OCI-LY1 (cell line): ENCODE data around the gene USP38.

Source experiments
- H2AFZ ChIP-seq: fragments of 200-600 bp; sonication (generic), shearing (Covaris generic); 2 replicates; pipeline ENCODE4 v1.6.0; 2014; ENCODE audit warnings: antibody characterized with exemption, mild to moderate bottlenecking, low read length
- H3F3A ChIP-seq: fragments of 200-600 bp; sonication (generic), shearing (Covaris generic); 2 replicates; pipeline ENCODE4 v1.6.0; 2014; ENCODE audit warnings: mild to moderate bottlenecking, antibody characterized with exemption, low read length, moderate library complexity; ENCODE audit not compliant: insufficient read depth
- H3K27ac ChIP-seq: fragments of 200-600 bp; sonication (generic); 2 replicates; pipeline ENCODE4 v1.5.1; 2014; ENCODE audit warnings: low read length, mixed run types, mild to moderate bottlenecking, low read depth; ENCODE audit not compliant: poor library complexity, severe bottlenecking
- H3K27me3 ChIP-seq: fragments of 200-600 bp; sonication (generic); 2 replicates; pipeline ENCODE4 v1.6.0; 2014; ENCODE audit warnings: antibody characterized with exemption, mild to moderate bottlenecking, low read length, moderate library complexity; ENCODE audit not compliant: insufficient read depth
- H3K36me3 ChIP-seq: fragments of 200-600 bp; sonication (generic); 2 replicates; pipeline ENCODE4 v1.6.1; 2014; ENCODE audit warnings: mild to moderate bottlenecking, antibody characterized with exemption, low read length, moderate library complexity, mixed read lengths; ENCODE audit not compliant: insufficient read depth
- H3K4me1 ChIP-seq: fragments of 200-600 bp; sonication (generic); 2 replicates; pipeline ENCODE4 v1.5.1; 2014; ENCODE audit warnings: mild to moderate bottlenecking, low read length, moderate library complexity; ENCODE audit not compliant: insufficient read depth, severe bottlenecking
- H3K4me2 ChIP-seq: fragments of 200-600 bp; sonication (generic), shearing (Covaris generic); 2 replicates; pipeline ENCODE4 v1.6.1; 2014; ENCODE audit warnings: low read length
- H3K4me3 ChIP-seq: fragments of 200-600 bp; sonication (generic); 2 replicates; pipeline ENCODE4 v1.5.1; 2014; ENCODE audit warnings: low read length, low read depth, mild to moderate bottlenecking, mixed read lengths; ENCODE audit not compliant: poor library complexity, severe bottlenecking
- H3K79me2 ChIP-seq: fragments of 200-600 bp; shearing (Covaris generic); 2 replicates; pipeline ENCODE4 v1.6.1; 2016; ENCODE audit warnings: mixed run types, low read length, mixed read lengths; ENCODE audit not compliant: insufficient read depth
- H3K9ac ChIP-seq: fragments of 200-600 bp; sonication (generic), shearing (Covaris generic); 2 replicates; pipeline ENCODE4 v1.6.1; 2014; ENCODE audit warnings: mild to moderate bottlenecking, low read length, mixed read lengths
- H3K9me2 ChIP-seq: fragments of 200-600 bp; sonication (generic), shearing (Covaris generic); 2 replicates; pipeline ENCODE4 v1.6.1; 2014; ENCODE audit warnings: low read depth, mild to moderate bottlenecking, low read length, mixed read lengths
- H3K9me3 ChIP-seq: fragments of 200-600 bp; shearing (Covaris generic); 2 replicates; pipeline ENCODE4 v1.6.1; 2014; ENCODE audit warnings: low read length, mixed read lengths
- H4K20me1 ChIP-seq: fragments of 200-600 bp; sonication (generic), shearing (Covaris generic); 2 replicates; pipeline ENCODE4 v1.6.0; 2016; ENCODE audit warnings: mild to moderate bottlenecking, low read length; ENCODE audit not compliant: insufficient read depth
- EZH2 ChIP-seq: fragments of 200-600 bp; sonication (generic), shearing (Covaris generic); IDR thresholded peaks from 2 replicates; pipeline ENCODE4 v1.8.0; 2017; ENCODE audit warnings: borderline replicate concordance, mixed run types, mild to moderate bottlenecking, antibody characterized with exemption, low read length, moderate library complexity, mixed read lengths
- TF ChIP-seq, protein P1 (sequence below): fragments of 200-600 bp; sonication (generic), shearing (Covaris generic); IDR thresholded peaks from 2 replicates; pipeline ENCODE4 v1.5.1; 2017; ENCODE audit warnings: mild to moderate bottlenecking, antibody characterized with exemption, low read length, moderate library complexity, mixed read lengths

Gene USP38

GRCh38 chr4:143247866-143248265 lies 63.1 kb downstream of the USP38 start:
- Histone ChIP-seq H2AFZ (no peak overlapping the region), H3K4me2 (no peak overlapping the region), H3K9me3 (no peaks in the 10 kb centered on the region), H3K36me3 (no peaks in the 10 kb centered on the region), H3K79me2 (no peaks in the 10 kb centered on the region), H3K4me1 (no peaks in the 10 kb centered on the region), H3K27ac (no peak overlapping the region), H3K27me3 (no peaks in the 10 kb centered on the region), H3K9me2 (no peaks in the 10 kb centered on the region), H3K4me3 (no peak overlapping the region), H3K9ac (no peak overlapping the region), H3F3A (no peaks in the 10 kb centered on the region), H4K20me1 (no peaks in the 10 kb centered on the region)
- TF ChIP-seq, protein P1, sequence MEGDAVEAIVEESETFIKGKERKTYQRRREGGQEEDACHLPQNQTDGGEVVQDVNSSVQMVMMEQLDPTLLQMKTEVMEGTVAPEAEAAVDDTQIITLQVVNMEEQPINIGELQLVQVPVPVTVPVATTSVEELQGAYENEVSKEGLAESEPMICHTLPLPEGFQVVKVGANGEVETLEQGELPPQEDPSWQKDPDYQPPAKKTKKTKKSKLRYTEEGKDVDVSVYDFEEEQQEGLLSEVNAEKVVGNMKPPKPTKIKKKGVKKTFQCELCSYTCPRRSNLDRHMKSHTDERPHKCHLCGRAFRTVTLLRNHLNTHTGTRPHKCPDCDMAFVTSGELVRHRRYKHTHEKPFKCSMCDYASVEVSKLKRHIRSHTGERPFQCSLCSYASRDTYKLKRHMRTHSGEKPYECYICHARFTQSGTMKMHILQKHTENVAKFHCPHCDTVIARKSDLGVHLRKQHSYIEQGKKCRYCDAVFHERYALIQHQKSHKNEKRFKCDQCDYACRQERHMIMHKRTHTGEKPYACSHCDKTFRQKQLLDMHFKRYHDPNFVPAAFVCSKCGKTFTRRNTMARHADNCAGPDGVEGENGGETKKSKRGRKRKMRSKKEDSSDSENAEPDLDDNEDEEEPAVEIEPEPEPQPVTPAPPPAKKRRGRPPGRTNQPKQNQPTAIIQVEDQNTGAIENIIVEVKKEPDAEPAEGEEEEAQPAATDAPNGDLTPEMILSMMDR, result no peak
- no peak for TF ChIP-seq EZH2

GRCh38 chr4:143248827-143249226 lies 64.1 kb downstream of the USP38 start:
- H3K4me2 ChIP-seq, result no peak overlapping the region

GRCh38 chr4:143250617-143251016 lies 65.9 kb downstream of the USP38 start:
- Histone ChIP-seq H3K4me2 (no peak overlapping the region), H3F3A (no peaks in the 10 kb centered on the region), H3K9ac (no peak overlapping the region), H3K4me3 (no peak overlapping the region), H4K20me1 (no peaks in the 10 kb centered on the region), H3K36me3 (no peaks in the 10 kb centered on the region), H3K9me3 (no peaks in the 10 kb centered on the region), H3K27me3 (no peaks in the 10 kb centered on the region), H2AFZ (no peak overlapping the region), H3K79me2 (no peaks in the 10 kb centered on the region), H3K9me2 (no peaks in the 10 kb centered on the region), H3K27ac (no peak overlapping the region), H3K4me1 (no peaks in the 10 kb centered on the region)
- TF ChIP-seq, protein P1, result no peak
- no peak for TF ChIP-seq EZH2

More at GRCh38 chr4:143248827-143249226, 64.1 kb downstream of the USP38 start:
- H3K9me3 ChIP-seq, result no peaks in the 10 kb centered on the region
- H2AFZ ChIP-seq, result no peak overlapping the region
- H3K9ac ChIP-seq, result no peak overlapping the region
- H3F3A ChIP-seq, result no peaks in the 10 kb centered on the region
- no peak overlapping the region for H3K27ac ChIP-seq
- no peaks in the 10 kb centered on the region for H3K27me3 ChIP-seq
- H3K4me1 ChIP-seq, result no peaks in the 10 kb centered on the region
- no peaks in the 10 kb centered on the region for H3K36me3 ChIP-seq
- no peaks in the 10 kb centered on the region for H3K9me2 ChIP-seq
- H3K4me3 ChIP-seq, result no peak overlapping the region
- TF ChIP-seq EZH2, result no peak
- TF ChIP-seq, protein P1, result no peak
- no peaks in the 10 kb centered on the region for H4K20me1 ChIP-seq
- no peaks in the 10 kb centered on the region for H3K79me2 ChIP-seq
